HTERT RPE-1 (cell line): Measurements from ENCODE around the gene CTNND2.
"Not testable (repeated sequence)": the region's sequence is repeated elsewhere in the genome, so short reads cannot be mapped to it uniquely, and the experiment has no call there.

Experiments used
- in situ Hi-C: fragments of 300-500 bp; cut with MboI; formaldehyde crosslinking; loops from 4 replicates; pipeline ENCODE4 v1.14.3; 2020; ENCODE audit warnings: low sequenced_read_pairs

The CTNND2 gene

DNA sequence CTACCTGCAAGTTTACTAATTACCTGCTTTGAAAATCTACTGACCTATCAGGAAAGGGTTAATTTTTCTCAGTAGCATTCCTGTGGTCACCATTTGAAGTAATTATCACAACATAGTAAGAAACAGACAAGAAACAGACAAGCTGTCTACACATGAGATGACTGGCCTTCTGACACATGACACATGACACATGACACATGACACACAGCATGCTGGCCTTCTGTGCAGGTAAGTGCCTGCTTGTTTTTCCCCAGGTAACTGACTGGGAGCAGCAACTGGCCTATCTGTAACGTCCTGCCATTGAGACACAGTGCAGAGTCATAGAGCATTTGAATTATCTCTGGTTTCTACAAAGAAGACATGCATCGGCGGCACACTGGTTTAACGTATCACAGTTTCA is 222.4 kb downstream of the CTNND2 start:
- in situ Hi-C loops, result no loop called here

DNA sequence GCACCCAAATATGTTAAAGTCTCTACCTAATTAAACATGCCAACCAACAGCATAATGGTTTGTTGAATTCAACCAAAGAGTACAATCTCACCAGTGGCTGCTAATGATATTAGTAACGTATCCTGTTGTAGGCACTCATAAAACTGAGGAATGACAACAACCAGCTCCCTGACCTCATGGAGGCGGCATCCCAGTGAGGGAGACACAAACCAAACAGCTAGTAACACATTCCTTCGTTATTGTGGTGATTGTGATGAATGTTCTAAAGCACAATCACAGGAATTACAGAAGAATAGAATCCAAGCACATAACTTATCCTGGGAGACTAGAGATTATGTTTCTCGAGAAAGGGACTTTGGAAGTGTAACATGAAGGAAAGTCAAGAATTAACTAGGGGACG is 224.6 kb downstream of the CTNND2 start:
- in situ Hi-C loops, result no loop called here

DNA sequence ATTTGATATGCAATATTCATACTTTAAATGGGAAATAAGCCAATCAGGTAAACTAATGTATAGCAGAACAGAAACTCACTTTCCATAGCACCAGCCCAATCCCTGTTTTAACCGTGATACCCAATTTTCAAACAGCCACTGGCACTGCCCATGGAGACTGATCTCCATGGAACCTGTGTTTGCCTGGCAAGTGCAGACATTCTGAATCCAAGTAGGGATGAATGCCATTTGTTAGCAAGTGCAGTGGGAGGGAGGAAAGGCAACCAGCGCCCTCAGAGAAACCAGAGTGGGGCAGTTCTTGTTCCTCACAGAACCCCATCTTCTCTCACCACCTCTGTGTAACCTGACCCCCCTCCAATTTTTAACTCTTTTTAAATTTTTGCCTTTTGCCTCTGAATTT is 229.1 kb downstream of the CTNND2 start:
- in situ Hi-C loops, result no loop called here

DNA sequence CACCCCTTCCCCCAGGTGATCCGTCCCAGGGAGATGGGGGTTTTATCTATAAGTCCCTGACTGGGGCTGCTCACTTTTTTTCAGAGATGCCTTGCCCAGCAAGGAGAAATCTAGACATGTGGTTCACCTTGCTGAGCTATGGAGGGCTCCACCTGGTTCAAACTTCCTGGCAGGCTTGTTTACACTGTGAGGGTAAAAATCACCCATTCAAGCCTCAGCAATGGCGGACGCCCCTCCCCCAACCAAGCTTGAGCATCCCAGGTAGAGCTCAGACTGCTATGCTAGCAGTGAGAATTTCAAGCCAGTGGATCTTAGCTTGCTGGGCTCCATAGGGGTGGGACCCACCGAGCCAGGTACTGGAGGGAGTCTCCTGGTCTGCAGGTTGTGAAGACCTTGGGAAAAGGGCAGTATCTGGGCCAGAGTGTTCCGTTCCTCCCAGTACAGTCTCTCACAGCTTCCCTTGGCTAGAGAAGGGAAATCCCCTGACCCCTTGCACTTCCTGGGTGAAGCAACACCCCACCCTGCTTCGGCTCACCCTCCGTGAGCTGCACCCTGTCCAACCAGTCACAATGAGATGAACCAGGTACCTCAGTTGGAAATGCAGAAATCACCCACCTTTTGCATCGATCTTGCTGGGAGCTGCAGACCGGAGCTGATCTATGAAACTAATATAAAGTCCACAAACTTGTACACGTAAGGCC is 231.7 kb downstream of the CTNND2 start:
- in situ Hi-C loops, result no loop called here

DNA sequence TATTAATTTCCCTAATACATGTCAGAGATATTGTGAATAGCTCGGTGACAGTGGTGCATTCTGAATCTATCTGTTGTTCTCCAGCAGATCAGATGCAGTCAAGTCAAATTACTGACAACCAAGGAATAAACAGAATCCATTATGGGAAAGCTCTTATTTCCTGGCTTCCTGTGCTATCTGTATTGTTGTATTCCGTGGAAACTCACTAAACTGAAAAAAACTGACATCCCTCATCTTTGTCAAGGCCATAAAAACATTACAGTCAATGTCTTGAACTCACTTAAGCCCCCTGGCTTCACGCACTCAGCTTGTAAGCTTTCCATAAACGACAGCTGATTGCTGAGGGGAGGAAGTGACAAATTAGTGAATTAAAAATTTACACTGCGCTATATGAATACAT is 245.9 kb downstream of the CTNND2 start:
- in situ Hi-C loops, result no loop called here

DNA sequence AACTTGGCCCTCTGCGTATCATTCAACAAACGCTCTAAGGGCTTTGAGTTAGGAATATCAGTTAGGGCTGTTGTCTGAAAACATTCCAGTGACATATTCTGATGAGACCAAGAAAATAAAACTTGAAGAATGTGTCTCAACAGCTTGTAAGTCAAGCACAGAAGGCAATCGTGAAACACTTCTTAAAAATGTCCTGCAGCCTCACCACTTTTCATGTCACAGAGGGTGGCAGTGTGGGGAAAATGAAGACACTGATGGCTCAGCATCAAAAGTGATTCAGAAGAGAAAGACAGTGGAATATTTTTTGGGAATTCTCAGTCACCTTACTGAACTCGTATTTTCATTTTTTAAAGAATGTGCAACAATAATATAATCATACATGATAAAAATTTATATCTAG is 247.3 kb downstream of the CTNND2 start:
- in situ Hi-C loops, result no loop called here

DNA sequence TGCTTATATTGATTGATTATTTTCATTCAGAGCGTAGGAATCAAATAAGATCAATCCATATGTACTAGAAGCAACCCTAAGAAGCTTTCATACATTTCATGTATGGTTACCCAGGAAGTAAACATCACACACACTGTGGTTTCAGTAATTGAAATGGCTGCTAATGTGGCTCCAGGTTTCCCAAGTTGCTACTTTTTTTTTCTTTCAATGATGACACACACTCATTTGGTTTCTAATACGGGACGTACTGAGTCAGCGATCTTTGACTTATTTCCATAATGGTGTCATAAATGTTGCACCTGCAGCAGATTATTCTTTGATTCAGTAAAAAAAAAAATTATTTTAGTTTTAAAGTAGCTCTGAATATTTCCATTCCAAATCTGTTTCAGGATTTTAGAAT is 248.6 kb downstream of the CTNND2 start:
- in situ Hi-C loops, result no loop called here

DNA sequence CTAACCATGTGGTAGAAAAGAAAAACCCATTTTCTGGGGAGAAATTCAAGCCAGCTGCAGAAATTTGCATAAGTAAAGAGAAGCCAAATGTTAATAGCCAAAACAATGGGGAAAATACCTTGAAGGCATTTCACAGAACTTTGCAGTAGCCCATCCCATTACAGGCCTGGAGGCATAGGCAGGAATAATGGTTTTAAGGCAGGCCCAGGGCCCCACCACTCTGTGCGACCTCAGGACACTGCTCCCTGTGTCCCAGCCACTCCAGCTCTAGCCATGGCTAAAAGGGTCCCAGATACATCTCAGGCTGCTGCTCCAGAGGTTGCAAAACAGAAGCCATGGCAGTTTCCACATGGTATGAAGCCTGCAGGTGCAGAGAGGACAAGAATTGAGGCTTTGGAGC is 253.3 kb downstream of the CTNND2 start:
- in situ Hi-C loops, result no loop called here

DNA sequence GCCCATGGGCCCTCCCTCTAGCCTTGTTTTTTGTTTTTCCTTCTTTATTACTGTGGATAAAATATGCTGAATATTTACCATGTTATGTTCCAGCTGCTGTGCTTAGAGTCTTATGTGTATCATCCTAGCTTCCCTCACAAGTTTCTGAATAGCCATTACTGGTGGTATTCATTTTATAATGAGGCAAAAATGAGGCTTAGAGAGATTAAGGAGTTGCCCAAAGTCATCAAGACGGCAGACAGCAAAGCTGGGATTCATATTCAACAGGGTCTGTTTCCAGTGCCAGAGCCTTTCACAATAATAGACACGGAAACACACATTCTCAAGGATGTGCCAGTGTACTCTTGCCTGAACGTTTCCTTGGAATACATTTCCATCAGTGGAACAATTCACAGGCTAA is 258.1 kb downstream of the CTNND2 start:
- in situ Hi-C loops, result no loop called here

DNA sequence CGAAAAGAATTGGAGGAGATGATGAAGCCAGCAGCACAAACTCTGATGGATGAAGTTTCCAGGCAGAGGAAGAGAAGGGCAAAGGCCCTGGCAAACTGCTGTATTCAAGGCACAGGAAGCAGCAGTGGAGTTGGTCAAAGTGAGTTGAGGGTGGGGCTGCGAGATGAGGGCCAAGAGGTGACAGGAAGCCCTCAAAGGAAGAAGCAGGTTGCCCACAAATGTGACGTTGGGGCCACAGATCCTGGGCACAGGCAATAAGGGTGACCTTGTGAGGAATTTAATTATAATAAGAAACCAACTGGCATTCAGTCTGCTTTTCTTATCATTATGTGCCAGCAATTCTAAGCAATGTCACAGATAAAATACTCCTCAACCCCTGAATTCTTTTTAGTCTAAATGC is 261.8 kb downstream of the CTNND2 start:
- in situ Hi-C loops, result no loop called here

DNA sequence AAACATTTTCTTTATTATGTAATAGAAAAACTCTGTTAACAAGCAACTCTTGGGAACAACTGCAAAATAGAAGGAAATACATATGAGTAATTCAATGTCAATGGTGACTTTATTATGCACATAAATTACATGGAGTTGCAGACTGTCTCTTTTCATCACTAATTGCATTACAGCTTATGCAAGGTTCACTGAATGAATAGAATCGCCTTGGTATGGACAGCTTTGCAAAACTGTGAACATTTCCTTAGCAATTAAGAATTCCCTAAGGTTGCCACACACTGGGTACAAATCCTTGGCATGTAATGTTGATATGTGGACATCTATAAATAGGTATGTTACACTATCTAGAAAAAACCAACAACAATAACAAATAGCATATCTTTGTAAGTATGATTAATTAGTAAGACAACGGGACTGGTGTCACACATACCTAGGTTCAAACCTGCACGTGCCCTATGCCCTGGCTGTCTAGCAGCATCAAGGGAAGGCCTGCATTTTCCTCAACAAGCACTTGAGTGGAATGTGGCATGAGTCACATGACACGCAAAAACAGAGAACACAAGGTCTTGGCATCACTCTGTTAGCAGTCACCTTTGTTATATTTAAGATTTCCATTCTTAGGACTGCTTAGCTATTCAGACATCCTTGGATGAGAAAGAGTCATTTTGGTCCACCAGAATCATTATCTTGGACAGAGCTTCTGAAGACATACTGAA is 263.9 kb downstream of the CTNND2 start:
- in situ Hi-C loops, result no loop called here

DNA sequence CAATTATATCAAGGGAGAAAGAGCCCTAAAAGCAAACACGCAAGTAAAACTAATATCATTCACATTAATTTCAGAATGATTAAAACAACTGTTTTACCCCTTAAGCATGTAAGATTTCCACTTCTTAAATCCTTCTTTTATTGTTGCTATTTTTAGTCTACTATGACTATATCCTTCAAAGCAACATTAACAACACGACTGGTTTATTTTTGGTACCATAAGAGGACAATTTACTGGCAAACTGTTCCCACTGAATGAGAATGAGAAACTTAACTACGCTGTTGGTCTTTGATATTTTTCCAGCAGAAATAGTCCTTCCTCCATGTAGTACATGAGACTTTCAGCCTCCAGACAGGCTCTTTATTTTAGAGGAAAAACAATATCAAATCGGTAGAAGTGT is 281.5 kb downstream of the CTNND2 start:
- in situ Hi-C loops, result no loop called here

DNA sequence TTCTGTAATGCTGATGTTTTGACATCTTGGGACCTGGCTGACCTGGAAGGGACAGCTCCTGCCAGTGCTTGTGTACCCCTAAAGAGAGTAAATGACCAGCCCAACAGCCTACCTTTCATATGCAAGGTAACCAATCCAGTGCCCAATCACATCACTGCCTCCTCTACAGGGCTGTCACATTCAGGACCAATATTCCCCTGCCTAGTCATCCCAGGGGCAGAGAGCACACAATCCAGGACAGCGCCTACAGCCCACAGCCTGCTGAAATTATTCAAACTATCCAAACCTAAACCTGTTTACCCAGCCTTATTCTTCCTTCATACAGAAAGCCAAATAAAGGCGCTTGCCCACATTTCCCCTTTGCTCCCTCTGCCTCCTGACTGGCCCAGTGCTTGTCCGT is 284.1 kb downstream of the CTNND2 start:
- in situ Hi-C loops, result no loop called here

DNA sequence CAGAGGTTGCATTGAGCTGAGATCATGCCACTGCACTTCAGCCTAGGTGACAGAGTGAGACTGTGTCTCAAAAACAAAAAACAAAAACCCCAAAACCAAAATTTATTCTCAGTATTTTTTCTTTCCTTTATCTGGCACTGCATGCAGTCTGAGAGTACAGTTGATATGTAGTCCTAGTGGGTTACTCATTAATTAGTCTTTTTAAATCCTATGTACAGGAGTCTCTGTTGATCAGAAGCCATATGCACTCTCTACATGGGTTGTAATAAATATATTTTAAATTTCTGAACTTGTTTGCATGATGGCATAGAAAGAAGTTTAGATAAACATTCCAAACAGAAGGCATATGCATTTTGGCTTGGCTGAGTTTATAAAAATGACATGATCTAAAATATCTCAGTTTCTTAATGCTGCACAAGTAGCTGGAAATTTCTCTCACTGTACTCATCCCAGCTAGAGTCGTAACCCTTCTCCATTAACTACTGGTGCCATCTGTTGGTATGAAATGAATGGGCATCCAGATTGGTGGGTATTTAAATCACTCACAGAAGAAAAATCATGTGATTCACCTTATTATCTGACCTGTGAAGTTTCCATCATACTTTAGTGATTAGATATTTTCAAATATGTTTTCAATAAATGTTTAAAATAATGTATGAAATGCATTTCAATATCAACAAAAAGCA is 284.8 kb downstream of the CTNND2 start:
- in situ Hi-C loops, result no loop called here

DNA sequence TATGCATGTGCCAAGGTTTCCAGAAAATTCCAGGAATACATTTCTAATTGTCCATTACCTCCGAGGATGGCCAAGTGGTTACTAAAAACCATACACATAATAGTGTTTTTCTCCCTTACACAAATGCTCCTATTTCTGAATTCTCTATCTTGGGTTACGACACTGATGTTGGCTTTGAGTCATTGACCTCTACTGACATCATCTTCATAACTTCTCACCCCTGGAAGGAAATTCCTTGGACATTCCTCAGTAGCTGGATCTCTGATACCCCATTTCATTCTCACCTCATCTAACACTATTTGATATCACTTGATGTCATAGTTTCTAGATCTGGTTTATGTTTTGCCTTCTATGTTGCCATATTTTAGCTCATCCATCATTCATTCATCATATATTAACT is 287.2 kb downstream of the CTNND2 start:
- in situ Hi-C loops, result no loop called here

DNA sequence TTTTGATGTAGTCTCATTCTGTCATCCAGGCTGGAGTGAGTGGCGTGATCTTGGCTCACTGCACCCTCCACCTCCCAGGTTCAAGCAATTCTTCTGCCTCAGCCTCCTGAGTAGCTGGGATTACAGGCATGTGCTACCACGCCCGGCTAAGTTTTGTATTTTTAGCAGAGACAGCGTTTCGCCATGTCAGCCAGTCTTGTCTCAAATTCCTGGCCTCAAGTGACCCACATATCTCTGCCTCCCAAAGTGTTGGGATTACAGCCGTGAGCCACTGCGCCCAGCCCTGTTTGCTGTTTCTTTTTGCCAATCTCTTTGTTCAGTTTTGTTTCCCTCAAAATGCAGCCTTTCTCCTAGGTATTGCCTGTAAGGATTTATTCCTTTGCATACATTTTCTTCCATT is 287.6 kb downstream of the CTNND2 start:
- in situ Hi-C loops, result not testable (repeated sequence)

DNA sequence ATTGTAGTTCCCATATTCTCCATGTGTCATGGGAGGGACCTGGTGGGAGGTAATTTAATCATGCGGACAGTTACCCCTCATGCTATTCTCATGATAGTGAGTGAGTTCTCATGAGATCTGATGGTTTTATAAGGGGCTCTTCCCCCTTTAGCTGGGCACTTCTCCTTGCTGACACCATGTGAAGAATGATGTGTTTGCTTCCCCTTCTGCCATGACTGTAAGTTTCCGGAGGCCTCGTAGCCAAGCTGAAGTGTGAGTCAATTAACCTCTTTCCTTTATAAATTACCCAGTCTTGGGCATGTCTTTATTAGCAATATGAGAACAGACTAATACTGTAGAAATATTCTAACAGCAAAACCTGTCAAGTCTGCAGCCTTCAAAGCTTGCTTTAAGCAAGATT is 293.2 kb downstream of the CTNND2 start:
- in situ Hi-C loops, result no loop called here

DNA sequence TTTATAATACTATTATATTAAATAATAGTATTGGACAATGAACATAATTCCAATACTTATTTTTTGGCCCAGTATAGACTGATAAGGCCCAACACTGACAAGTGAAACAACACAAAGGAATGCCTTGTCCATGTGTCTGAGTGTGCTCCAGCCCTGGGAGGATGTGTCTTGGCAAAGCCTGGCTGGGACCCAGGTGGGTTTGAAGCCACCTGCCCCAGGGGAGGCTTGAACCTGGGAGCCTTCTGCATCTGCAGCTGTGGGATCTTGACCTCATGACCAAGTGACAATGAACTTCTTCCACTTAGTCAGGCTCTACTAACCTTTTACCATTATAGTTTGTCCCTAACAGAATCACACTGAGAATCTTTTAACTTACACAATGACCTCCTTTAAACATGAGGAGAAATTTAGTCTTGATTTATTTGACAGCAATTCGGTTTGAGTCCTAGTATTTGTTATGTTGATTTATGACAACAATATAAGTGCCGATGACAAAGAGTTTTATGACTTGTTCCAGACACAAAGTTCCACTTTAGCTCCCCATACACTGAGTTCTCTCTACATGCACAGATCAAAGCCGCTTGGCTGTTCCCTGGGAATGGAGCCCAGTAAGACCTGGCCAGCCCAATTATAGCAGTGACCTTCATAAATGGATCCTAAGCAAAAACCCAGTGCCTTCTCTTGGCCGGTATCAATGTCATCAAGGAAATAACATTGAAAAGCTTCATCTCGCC is 294.5 kb downstream of the CTNND2 start:
- in situ Hi-C loops, result no loop called here

DNA sequence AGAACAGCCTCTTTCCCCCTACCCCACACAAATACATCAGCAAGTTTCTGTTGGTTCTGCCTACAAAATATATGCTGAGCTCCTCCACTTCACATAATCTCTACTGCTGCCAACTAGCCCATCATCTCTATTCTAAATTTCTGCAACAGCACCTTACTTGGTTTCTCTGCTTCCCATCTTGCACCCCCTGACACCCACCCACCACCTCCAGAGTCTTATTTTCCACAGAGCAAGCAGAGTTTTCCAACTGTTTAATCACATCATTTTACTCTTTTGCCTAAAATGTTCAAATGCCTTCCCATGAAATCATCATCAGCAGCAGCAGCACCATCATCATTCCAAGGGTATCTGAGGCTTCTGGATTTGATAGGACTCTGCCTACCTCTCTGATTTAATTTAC is 295.7 kb downstream of the CTNND2 start:
- in situ Hi-C loops, result no loop called here

DNA sequence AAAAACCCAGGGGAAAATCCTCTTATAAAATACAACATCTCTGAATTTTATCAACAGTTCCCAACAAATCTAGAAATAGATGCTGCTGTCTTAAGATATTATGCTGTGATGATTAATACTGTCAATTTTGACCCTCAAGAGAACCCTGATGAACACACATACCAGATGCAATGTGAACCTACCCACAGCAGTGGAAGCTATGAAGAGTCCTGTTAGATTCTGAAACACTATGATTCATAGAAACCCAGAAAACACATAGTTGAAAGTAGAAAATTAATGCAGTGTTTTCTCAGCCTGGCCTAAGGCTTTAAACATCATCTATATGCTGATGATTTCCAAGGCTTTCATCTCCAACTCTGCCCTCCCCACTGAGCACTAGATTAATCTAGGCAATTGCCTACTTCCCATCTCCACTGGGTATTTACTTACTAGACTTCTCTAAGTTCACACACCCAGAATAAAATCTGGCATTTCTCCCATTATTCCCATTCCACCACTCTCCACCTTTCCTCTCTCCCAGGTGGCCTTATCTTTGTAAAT is 296.2 kb downstream of the CTNND2 start:
- in situ Hi-C loops, result no loop called here

DNA sequence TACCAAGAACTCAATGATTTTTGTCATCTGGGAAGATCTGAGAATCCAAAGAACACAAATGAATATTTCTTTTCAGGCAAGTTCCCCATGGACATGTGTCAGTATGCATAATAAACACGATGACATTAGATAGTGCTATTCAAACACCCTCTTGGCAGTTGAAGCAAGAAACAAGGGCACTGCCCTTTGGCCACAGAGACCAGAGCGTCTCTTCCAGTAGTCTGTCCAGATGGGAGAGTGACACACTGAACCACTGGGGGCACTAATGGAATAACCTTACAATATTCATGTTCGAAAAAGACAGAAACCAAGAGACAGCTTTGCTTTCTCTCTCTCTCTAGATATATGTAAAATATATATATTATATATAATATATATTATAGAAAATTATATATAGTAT is 301.9 kb downstream of the CTNND2 start:
- in situ Hi-C loops, result no loop called here
